Neuronal stem cell (in vitro differentiated cells): ENCODE data around the gene COLEC12.
"Not testable (repeated sequence)": the region's sequence is repeated elsewhere in the genome, so short reads cannot be mapped to it uniquely, and the experiment has no call there.

Experiments
- DNase-seq: peaks from one replicate; pipeline ENCODE4 v3.0.0-alpha.2; 2013; ENCODE audit warnings: low spot score
- H2AFZ ChIP-seq: one replicate; pipeline ENCODE4 v1.6.1; 2013; ENCODE audit warnings: mild to moderate bottlenecking, low read length, inconsistent platforms
- H2AK5ac ChIP-seq: 2 replicates; pipeline ENCODE4 v1.6.1; 2013; ENCODE audit warnings: low read depth, mild to moderate bottlenecking, inconsistent platforms, low read length, moderate library complexity, mixed read lengths
- H2BK120ac ChIP-seq: 2 replicates; pipeline ENCODE4 v1.6.1; 2013; ENCODE audit warnings: low read depth, mild to moderate bottlenecking, inconsistent platforms, low read length, moderate library complexity, mixed read lengths
- H2BK12ac ChIP-seq: one replicate; pipeline ENCODE4 v1.6.1; 2013; ENCODE audit warnings: low read length, inconsistent platforms
- H2BK15ac ChIP-seq: 2 replicates; pipeline ENCODE4 v1.6.1; 2013; ENCODE audit warnings: mild to moderate bottlenecking, low read length, inconsistent platforms, mixed read lengths
- H2BK5ac ChIP-seq: one replicate; pipeline ENCODE4 v1.6.1; 2013; ENCODE audit warnings: inconsistent platforms, mild to moderate bottlenecking, low read length, moderate library complexity
- H3K14ac ChIP-seq: one replicate; pipeline ENCODE4 v1.6.1; 2013; ENCODE audit warnings: low read length, inconsistent platforms
- H3K18ac ChIP-seq: 2 replicates; pipeline ENCODE4 v1.6.1; 2013; ENCODE audit warnings: low read length, inconsistent platforms
- H3K23ac ChIP-seq: 2 replicates; pipeline ENCODE4 v1.6.1; 2013; ENCODE audit warnings: low read depth, mild to moderate bottlenecking, mixed read lengths, low read length, inconsistent platforms; ENCODE audit not compliant: poor library complexity
- H3K27ac ChIP-seq: replicated peaks from 3 replicates; pipeline ENCODE4 v1.5.1; 2013; ENCODE audit warnings: low read length, inconsistent platforms
- H3K27me3 ChIP-seq, 3 experiments: 2 replicates each; pipeline ENCODE4 v1.6.1; 2013; ENCODE audit warnings: low read length in 3 of 3, mild to moderate bottlenecking in 2 of 3, inconsistent platforms in 1 of 3, low read depth in 1 of 3, mixed read lengths in 1 of 3, moderate library complexity in 1 of 3; ENCODE audit not compliant: control insufficient read depth in 3 of 3, insufficient read depth in 3 of 3
- H3K36me3 ChIP-seq, 2 donors: replicated peaks in 1 of 2; 2 replicates each; pipeline ENCODE4 v1.6.1; 2013; ENCODE audit warnings: low read length in 2 of 2; ENCODE audit not compliant: control insufficient read depth in 2 of 2, insufficient read depth in 2 of 2
- H3K4ac ChIP-seq: 2 replicates; pipeline ENCODE4 v1.6.1; 2013; ENCODE audit warnings: inconsistent platforms, mild to moderate bottlenecking, low read length, moderate library complexity
- H3K4me1 ChIP-seq, 2 donors: 1 replicate in 1 of 2; 2 replicates in 1 of 2; pipeline ENCODE4 v1.6.1; 2013; ENCODE audit warnings: low read length in 2 of 2, low read depth in 1 of 2; ENCODE audit not compliant: control insufficient read depth in 2 of 2, insufficient read depth in 1 of 2
- H3K4me2 ChIP-seq: one replicate; pipeline ENCODE4 v1.6.1; 2013; ENCODE audit warnings: mild to moderate bottlenecking, low read length, inconsistent platforms; ENCODE audit not compliant: insufficient read depth, poor library complexity, severe bottlenecking
- H3K4me3 ChIP-seq, 2 donors: 2 replicates each; pipeline ENCODE4 v1.5.1; 2013; ENCODE audit warnings: low read length in 2 of 2, mild to moderate bottlenecking in 2 of 2, inconsistent platforms in 1 of 2, moderate library complexity in 1 of 2
- H3K79me1 ChIP-seq: one replicate; pipeline ENCODE4 v1.6.1; 2013; ENCODE audit warnings: low read depth, mild to moderate bottlenecking, inconsistent platforms, low read length, moderate library complexity
- H3K9ac ChIP-seq: one replicate; pipeline ENCODE4 v1.6.1; 2013; ENCODE audit warnings: mild to moderate bottlenecking, low read depth, low read length, inconsistent platforms; ENCODE audit not compliant: poor library complexity
- H3K9me3 ChIP-seq, 2 donors: replicated peaks in 1 of 2; 2 replicates each; pipeline versions ENCODE3 to v1.6.1; 2013; ENCODE audit warnings: low read length in 2 of 2, mild to moderate bottlenecking in 2 of 2, inconsistent platforms in 1 of 2, low read depth in 1 of 2, mixed read lengths in 1 of 2, moderate library complexity in 1 of 2; ENCODE audit not compliant: control insufficient read depth in 2 of 2, insufficient read depth in 1 of 2
- H4K8ac ChIP-seq: one replicate; pipeline ENCODE4 v1.6.1; 2013; ENCODE audit warnings: low read depth, mild to moderate bottlenecking, inconsistent platforms, low read length, moderate library complexity
- H4K91ac ChIP-seq: one replicate; pipeline ENCODE4 v1.6.1; 2013; ENCODE audit warnings: low read length, low read depth, mild to moderate bottlenecking, inconsistent platforms; ENCODE audit not compliant: poor library complexity
- WGBS, 2 donors: extraction: QIAGEN DNeasy Blood & Tissue Kit; methylation state at CpG; one replicate each; pipeline ENCODE4 v1.1.7; 2013; ENCODE audit warnings: missing lambda C conversion rate in 2 of 2, mixed read lengths in 1 of 2; ENCODE audit not compliant: insufficient read length in 2 of 2, insufficient replicate concordance in 1 of 2; ENCODE audit errors: extremely low coverage in 2 of 2; 5-methylcytosine and 5-hydroxymethylcytosine counted together

Gene COLEC12

DNA sequence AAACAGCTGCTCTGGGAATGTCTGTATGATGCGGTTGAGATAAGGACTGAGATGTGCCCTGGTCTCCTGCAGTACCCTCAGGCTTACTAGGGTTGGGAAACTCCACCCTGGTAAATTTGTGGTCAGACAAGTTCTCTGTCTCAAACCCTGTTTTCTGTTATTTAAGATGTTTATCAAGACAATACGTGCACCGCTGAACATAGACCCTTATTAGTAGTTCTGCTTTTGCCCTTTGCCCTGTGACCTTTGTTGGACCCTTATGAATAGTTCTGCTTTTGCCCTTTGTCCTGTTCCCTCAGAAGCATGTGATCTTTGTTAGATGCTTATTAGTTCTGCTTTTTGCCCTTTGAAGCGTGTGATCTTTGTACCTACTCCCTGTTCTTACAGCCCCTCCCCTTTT lies 95.5 kb downstream of the COLEC12 start:
- H4K8ac ChIP-seq, H3K14ac ChIP-seq, H2BK5ac ChIP-seq, H2AFZ ChIP-seq, H2BK120ac ChIP-seq, H3K9ac ChIP-seq, H3K27me3 ChIP-seq, H2BK12ac ChIP-seq, H2AK5ac ChIP-seq, H3K27ac ChIP-seq, H3K4me1 ChIP-seq, H3K4ac ChIP-seq, H3K18ac ChIP-seq, H3K23ac ChIP-seq, H3K79me1 ChIP-seq, H3K4me3 ChIP-seq, H4K91ac ChIP-seq, H3K36me3 ChIP-seq, H2BK15ac ChIP-seq, DNase-seq, H3K9me3 ChIP-seq, H3K4me2 ChIP-seq: not testable (repeated sequence)
- WGBS, 2 donors: no CpG with 5 or more reads among the region's 4 CpGs

DNA sequence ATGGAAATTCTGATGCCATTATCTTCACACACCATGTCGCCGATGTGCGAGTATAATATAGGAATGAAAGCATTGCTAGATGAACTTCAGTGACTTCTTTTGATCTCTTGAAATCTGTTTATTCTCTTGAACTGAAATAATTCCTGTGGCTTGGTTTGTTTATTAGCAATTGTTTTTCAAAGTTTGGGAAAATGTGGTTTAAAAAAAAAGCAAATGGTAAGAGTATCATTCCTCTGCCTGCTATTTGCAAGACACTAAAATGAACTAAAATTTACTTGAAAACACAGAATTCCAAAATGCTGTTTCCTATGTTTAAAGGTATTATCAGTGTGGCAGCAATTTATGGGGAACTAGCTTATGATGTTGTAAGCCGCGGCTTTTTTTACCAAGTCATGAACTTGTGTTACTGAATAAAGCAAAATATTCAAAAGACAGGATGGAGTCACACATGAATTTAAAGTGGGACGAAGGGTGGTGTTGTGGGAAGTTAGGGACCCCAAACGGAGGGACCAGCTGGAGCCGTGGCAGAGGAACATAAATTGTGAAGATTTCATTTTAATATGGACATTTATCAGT lies 96.4 kb downstream of the COLEC12 start:
- Histone ChIP-seq H3K14ac (no peak overlapping the region), H3K18ac (no peak overlapping the region), H3K36me3 (no peaks in the 10 kb centered on the region), H3K9ac (no peak overlapping the region), H2BK12ac (no peak overlapping the region), H2BK15ac (no peak overlapping the region), H3K27me3 (no peaks in the 10 kb centered on the region), H3K27ac (no peak overlapping the region), H2AK5ac (no peak overlapping the region), H3K23ac (no peak overlapping the region), H3K4me2 (no peak overlapping the region), H3K9me3 (peaks cover 0 to 6% of the 10 kb centered on the region in 2 donors), H2AFZ (no peak overlapping the region), H2BK5ac (no peak overlapping the region), H4K8ac (no peak overlapping the region), H4K91ac (no peak overlapping the region), H2BK120ac (no peak overlapping the region), H3K4me1 (no peaks in the 10 kb centered on the region), H3K4ac (no peak overlapping the region), H3K79me1 (no peaks in the 10 kb centered on the region), H3K4me3 (no peak overlapping the region)
- no CpG with 5 or more reads among the region's 8 CpGs for WGBS, 2 donors
- no peak for DNase-seq

DNA sequence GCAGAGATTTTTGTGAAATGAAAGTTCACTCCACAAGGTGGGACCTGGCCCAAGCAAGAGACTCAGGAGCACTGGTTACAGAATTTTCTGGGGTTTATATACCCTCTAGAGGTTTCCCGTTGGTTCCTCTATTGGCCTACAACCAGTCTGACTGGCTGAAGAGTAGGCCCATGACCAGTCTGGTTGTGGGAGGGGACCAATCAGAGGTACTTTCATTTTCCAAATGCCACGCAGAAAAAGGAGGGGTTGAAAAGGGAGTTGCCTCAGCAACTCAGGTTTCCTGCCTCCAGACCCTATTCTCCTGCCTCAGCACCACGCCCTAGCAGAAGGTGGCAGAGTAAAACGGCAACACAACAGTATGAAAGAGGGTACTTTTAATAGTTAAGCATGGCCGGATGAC lies 98.4 kb downstream of the COLEC12 start:
- Histone ChIP-seq H3K14ac (no peak overlapping the region), H2BK12ac (no peak overlapping the region), H4K91ac (no peak overlapping the region), H3K27me3 (no peaks in the 10 kb centered on the region), H2AK5ac (no peak overlapping the region), H2BK5ac (no peak overlapping the region), H3K4me3 (no peak overlapping the region), H3K4me1 (no peaks in the 10 kb centered on the region), H3K9ac (no peak overlapping the region), H2BK15ac (no peak overlapping the region), H3K79me1 (no peaks in the 10 kb centered on the region), H3K4ac (no peak overlapping the region), H3K9me3 (peaks cover 0 to 6% of the 10 kb centered on the region in 2 donors), H3K36me3 (no peaks in the 10 kb centered on the region), H3K23ac (no peak overlapping the region), H4K8ac (no peak overlapping the region), H3K27ac (no peak overlapping the region), H3K18ac (no peak overlapping the region), H2AFZ (no peak overlapping the region), H2BK120ac (no peak overlapping the region), H3K4me2 (no peak overlapping the region)
- no CpG with 5 or more reads among the region's 5 CpGs for WGBS, 2 donors
- no peak for DNase-seq

DNA sequence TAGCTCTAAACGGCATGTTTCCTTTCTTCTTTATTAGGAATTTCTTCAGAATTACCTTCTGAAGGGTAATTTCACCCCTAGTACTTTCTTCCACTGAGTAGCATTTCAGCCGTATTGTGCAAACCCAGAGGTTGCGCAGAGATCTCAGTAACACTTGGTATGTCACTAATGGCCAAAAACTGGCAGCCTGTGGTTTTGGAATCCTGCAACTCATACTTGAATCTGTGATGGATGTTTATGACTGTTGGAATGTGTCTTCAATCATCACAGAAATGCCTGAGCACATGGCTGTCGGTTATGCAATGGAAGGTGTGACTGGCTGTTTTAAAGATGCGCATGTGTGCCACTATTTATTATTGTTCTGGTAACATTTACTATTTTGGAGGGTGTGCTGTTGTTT lies 100.0 kb downstream of the COLEC12 start:
- H2BK120ac ChIP-seq: no peak overlapping the region
- H3K36me3 ChIP-seq: no peaks in the 10 kb centered on the region
- no peak overlapping the region for H3K4ac ChIP-seq
- no peak overlapping the region for H3K27ac ChIP-seq
- peaks cover 0 to 2% of the 10 kb centered on the region in 2 donors for H3K9me3 ChIP-seq
- no peak overlapping the region for H4K91ac ChIP-seq
- H3K4me1 ChIP-seq: no peaks in the 10 kb centered on the region
- no peak for DNase-seq
- H3K79me1 ChIP-seq: no peaks in the 10 kb centered on the region
- no peak overlapping the region for H2AK5ac ChIP-seq
- H3K4me3 ChIP-seq: no peak overlapping the region
- WGBS, 2 donors: no CpG with 5 or more reads among the region's 5 CpGs
- H3K9ac ChIP-seq: no peak overlapping the region
- no peak overlapping the region for H4K8ac ChIP-seq
- H2BK5ac ChIP-seq: no peak overlapping the region
- no peak overlapping the region for H3K4me2 ChIP-seq
- no peak overlapping the region for H3K18ac ChIP-seq
- no peak overlapping the region for H2BK15ac ChIP-seq
- H2BK12ac ChIP-seq: no peak overlapping the region
- no peak overlapping the region for H3K23ac ChIP-seq
- no peak overlapping the region for H3K14ac ChIP-seq
- H2AFZ ChIP-seq: no peak overlapping the region
- H3K27me3 ChIP-seq: no peaks in the 10 kb centered on the region
